Kasumi-1 (cell line): ENCODE results near the gene MSS51.
A peak's percentile ranks its signal among the peaks of the same experiment; 100 is the strongest.
"Not testable (repeated sequence)": the region's sequence is repeated elsewhere in the genome, so short reads cannot be mapped to it uniquely, and the experiment has no call there.

Source experiments
- DNase-seq, 2 experiments: peaks; one replicate each; lab custom pipeline; 2025; lab: John Stamatoyannopoulos, UW

MSS51 gene

GRCh38 chr10:73414230-73414945 is 19.0 kb downstream of the MSS51 start:
- peak; percentile 54 to 70 for DNase-seq

GRCh38 chr10:73413528-73414229 is 19.7 kb downstream of the MSS51 start, which contains the start of gene ANXA7:
Gene ANXA7 (minus strand): TSS chr10:73414058. CDS start chr10:73400856, 13,202 bp downstream.
- peak; percentile 87 to 88 for DNase-seq

GRCh38 chr10:73413108-73413527 is 20.2 kb downstream of the MSS51 start:
- DNase-seq = peak; percentile 67 to 75

- no peak for DNase-seq
Measured at GRCh38 chr10:73410897-73411296, 22.5 kb downstream of the MSS51 start.

- peak in 1 of 2 experiments; percentile 16 for DNase-seq
Measured at GRCh38 chr10:73408978-73409521, 24.3 kb downstream of the MSS51 start.

- DNase-seq = no peak
Measured at GRCh38 chr10:73408061-73408460, 25.3 kb downstream of the MSS51 start.

- no peak for DNase-seq
Measured at GRCh38 chr10:73407495-73407894, 25.9 kb downstream of the MSS51 start.

GRCh38 chr10:73406846-73407245 is 26.5 kb downstream of the MSS51 start:
- no peak for DNase-seq

GRCh38 chr10:73405556-73405955 is 27.8 kb downstream of the MSS51 start:
- no peak for DNase-seq

GRCh38 chr10:73404690-73405089 is 28.7 kb downstream of the MSS51 start:
- DNase-seq = no peak

- no peak for DNase-seq
Measured at GRCh38 chr10:73401636-73402035, 31.7 kb downstream of the MSS51 start.

- DNase-seq = no peak
Measured at GRCh38 chr10:73399063-73399462, 34.3 kb downstream of the MSS51 start.

- DNase-seq = peak in 1 of 2 experiments; percentile 23
Measured at GRCh38 chr10:73398024-73398423, 35.3 kb downstream of the MSS51 start.

GRCh38 chr10:73394325-73394724 is 39.0 kb downstream of the MSS51 start:
- DNase-seq = not testable (repeated sequence)

GRCh38 chr10:73388228-73388627 is 45.1 kb downstream of the MSS51 start:
- no peak for DNase-seq

- no peak for DNase-seq
Measured at GRCh38 chr10:73386583-73386982, 46.8 kb downstream of the MSS51 start.

GRCh38 chr10:73379064-73379748 is 54.2 kb downstream of the MSS51 start:
- DNase-seq = no peak

- no peak for DNase-seq
Measured at GRCh38 chr10:73376679-73377078, 56.7 kb downstream of the MSS51 start.
